ENCODE data around the gene FBXO9. TPM values are rescaled to one million over a fixed set of nuclear protein-coding genes. Genes with fewer than 3 reads are reported as not detected.

FBXO9 gene
- total RNA-seq, 1 experiment from 2014 or later = 63.6 TPM

DNA sequence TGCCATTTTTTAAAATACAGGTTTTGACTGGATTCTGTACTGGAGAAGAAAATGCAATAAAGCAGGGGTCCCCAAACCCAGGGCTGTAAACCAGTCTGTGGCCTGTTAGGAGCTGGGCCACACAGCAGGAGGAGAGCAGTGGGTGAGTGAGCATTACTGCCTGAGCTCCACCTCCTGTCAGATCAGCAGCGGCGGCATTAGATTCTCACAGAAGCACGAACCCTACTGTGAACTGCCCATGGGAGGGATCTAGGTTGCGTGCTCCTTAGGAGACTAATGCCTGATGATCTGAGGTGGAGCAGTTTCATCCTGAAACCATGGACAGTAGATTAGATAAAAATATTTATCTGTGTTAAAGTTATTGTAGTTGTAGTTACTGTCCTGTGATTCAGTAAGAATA is 21.1 kb upstream of the FBXO9 start:
- Mint-ChIP-seq H3K36me3 (ENCODE audit: insufficient read depth, unreplicated experiment) (peaks cover 7% of the 10 kb centered on the region), H3K27ac (ENCODE audit: low read depth, unreplicated experiment) (no peak overlapping the region), H3K9me3 (ENCODE audit: unreplicated experiment) (no peaks in the 10 kb centered on the region), H3K4me1 (ENCODE audit: insufficient read depth, unreplicated experiment) (peaks cover 32% of the 10 kb centered on the region), H3K27me3 (ENCODE audit: insufficient read depth, unreplicated experiment) (no peaks in the 10 kb centered on the region), H3K4me3 (ENCODE audit: unreplicated experiment) (no peak overlapping the region)
- TF ChIP-seq, protein P1, sequence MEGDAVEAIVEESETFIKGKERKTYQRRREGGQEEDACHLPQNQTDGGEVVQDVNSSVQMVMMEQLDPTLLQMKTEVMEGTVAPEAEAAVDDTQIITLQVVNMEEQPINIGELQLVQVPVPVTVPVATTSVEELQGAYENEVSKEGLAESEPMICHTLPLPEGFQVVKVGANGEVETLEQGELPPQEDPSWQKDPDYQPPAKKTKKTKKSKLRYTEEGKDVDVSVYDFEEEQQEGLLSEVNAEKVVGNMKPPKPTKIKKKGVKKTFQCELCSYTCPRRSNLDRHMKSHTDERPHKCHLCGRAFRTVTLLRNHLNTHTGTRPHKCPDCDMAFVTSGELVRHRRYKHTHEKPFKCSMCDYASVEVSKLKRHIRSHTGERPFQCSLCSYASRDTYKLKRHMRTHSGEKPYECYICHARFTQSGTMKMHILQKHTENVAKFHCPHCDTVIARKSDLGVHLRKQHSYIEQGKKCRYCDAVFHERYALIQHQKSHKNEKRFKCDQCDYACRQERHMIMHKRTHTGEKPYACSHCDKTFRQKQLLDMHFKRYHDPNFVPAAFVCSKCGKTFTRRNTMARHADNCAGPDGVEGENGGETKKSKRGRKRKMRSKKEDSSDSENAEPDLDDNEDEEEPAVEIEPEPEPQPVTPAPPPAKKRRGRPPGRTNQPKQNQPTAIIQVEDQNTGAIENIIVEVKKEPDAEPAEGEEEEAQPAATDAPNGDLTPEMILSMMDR (IDR thresholded peaks at IDR 0.05; ENCODE audit: unreplicated experiment) = no peak
- intact Hi-C loops (cut with micrococcal nuclease) = no loop called here
- POLR2A ChIA-PET = no interaction called here
- no TSS peak for BruUV-seq (replicated peaks)
- CTCF ChIA-PET = interaction anchor here (1.1 kb wide), 1 partner anchor 50 kb away, joined by 5 read pairs; no protein-coding TSS in a partner anchor
- DNase-seq (ENCODE audit: unreplicated experiment) = no peak

DNA sequence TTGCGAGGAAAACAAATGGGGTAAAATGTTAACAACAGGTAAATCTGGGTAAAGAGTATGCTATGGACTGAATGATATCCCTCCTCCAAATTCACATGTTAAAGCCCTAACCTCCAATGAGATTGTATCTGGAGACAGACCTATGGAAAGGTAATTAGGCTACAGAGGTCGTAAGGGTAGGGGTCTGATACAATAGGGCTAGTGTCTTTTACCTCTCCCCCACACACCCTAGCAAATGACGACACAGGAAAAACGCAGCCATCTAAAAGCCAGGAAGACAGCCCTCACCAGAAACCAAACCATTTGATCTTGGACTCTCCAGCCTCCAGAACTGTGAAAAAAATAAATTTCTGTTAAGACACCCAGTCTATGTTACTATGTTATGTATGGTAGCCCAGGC is 20.6 kb upstream of the FBXO9 start:
- Mint-ChIP-seq H3K4me1 (ENCODE audit: insufficient read depth, unreplicated experiment) (peaks cover 36% of the 10 kb centered on the region), H3K9me3 (ENCODE audit: unreplicated experiment) (no peaks in the 10 kb centered on the region), H3K27me3 (ENCODE audit: insufficient read depth, unreplicated experiment) (no peaks in the 10 kb centered on the region), H3K4me3 (ENCODE audit: unreplicated experiment) (no peak overlapping the region), H3K36me3 (ENCODE audit: insufficient read depth, unreplicated experiment) (peaks cover 7% of the 10 kb centered on the region), H3K27ac (ENCODE audit: low read depth, unreplicated experiment) (no peak overlapping the region)
- intact Hi-C loops (cut with micrococcal nuclease) = no loop called here
- no peak for DNase-seq (ENCODE audit: unreplicated experiment)
- CTCF ChIA-PET = no interaction called here
- no TSS peak for BruUV-seq (replicated peaks)
- POLR2A ChIA-PET = no interaction called here
- TF ChIP-seq, protein P1 (IDR thresholded peaks at IDR 0.05; ENCODE audit: unreplicated experiment) = no peak

DNA sequence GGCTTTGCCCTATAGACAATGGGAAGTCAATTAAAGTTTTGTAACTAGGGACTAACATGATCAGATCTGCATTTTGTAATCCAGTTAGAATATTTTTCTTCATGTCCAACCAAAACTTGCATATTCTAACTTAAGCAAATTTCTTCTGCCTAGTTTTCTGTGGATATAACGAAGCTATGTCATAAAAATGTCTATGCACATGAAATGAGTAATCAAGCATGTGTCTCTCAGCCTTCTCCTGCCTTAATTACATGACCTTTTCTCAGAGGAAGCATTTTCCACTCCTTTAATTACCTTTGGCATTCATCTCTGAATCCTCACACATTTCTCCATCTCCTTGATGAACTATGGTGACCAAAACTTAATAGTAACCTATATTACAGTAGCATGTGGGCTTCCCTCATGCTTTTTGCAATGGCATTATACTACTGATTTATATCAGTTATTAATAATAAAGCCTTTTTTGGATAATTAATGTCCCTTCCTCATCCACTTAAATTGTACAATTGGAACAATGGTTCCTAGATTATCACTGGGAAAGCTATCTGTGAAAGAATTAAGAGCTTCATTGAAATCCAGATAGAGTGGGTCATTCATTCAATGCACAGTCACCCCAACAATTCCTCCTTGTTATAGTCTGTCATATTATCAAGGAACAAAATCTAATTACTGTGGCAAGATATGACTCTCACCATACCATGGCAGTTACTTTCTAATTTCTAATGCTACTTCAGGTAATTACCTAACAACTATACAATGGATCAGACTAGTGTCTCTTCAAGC is 19.1 kb upstream of the FBXO9 start:
- intact Hi-C loops (cut with micrococcal nuclease) = no loop called here
- Mint-ChIP-seq H3K9me3 (ENCODE audit: unreplicated experiment) (no peaks in the 10 kb centered on the region), H3K27me3 (ENCODE audit: insufficient read depth, unreplicated experiment) (no peaks in the 10 kb centered on the region), H3K4me3 (ENCODE audit: unreplicated experiment) (no peak overlapping the region), H3K36me3 (ENCODE audit: insufficient read depth, unreplicated experiment) (no peaks in the 10 kb centered on the region), H3K27ac (ENCODE audit: low read depth, unreplicated experiment) (no peak overlapping the region), H3K4me1 (ENCODE audit: insufficient read depth, unreplicated experiment) (peaks cover 36% of the 10 kb centered on the region)
- POLR2A ChIA-PET = no interaction called here
- CTCF ChIA-PET = interaction anchor here (0.5 to 1.8 kb wide), 3 partner anchors 18 to 670 kb away, joined by 3 to 5 read pairs (median 4); partner anchors contain the start of gene FBXO9
- TF ChIP-seq, protein P1 (IDR thresholded peaks at IDR 0.05; ENCODE audit: unreplicated experiment) = no peak
- DNase-seq (ENCODE audit: unreplicated experiment) = no peak
- no TSS peak for BruUV-seq (replicated peaks)

DNA sequence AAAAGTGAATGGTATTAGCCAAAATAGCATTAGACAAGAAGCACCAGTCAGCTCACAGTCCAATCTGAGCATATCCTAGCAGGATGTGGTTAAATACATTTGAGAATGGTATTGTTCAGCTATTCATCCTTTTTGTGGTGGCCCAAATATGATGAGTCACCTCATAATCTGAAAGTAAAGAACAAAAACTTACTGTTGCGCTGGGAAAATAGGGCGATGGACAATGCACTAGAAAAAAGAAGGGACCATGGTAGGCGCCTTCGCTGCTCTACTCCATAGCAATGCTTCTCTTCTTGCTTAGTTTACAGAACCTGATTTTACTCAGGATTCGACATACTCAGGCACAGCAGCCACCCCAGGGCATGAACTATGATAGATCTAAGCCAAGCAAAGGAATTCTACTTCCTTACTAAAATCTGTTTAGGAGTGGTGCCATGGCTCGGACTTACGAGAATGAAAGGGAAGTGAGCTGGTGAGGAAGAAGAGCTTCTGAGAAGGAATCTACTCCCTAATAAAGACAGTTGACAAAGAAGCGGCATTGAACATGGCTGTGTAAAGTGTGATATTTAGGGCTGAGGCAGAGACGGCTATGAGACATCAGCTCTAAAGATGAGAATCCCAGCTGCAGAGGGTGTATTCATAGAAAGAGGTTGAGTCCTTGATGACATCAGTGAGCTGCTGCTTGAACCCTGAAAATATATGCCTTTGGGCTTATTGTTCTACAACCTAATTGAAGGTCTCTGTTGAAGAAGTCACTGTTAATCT is 16.6 kb upstream of the FBXO9 start:
- POLR2A ChIA-PET = interaction anchor here (0.5 to 1.6 kb wide), 6 partner anchors 24 to 550 kb away, joined by 3 to 8 read pairs (median 4); partner anchors contain the start of gene GSTA4
- peak; percentile 72 for DNase-seq (ENCODE audit: unreplicated experiment)
- TF ChIP-seq, protein P1 (IDR thresholded peaks at IDR 0.05; ENCODE audit: unreplicated experiment) = no peak
- no peaks in the 10 kb centered on the region for H3K9me3 Mint-ChIP-seq (ENCODE audit: unreplicated experiment)
- H3K4me1 Mint-ChIP-seq (ENCODE audit: insufficient read depth, unreplicated experiment) = peaks cover 21% of the 10 kb centered on the region
- H3K36me3 Mint-ChIP-seq (ENCODE audit: insufficient read depth, unreplicated experiment) = no peaks in the 10 kb centered on the region
- BruUV-seq (replicated peaks) = no TSS peak
- intact Hi-C loops (cut with micrococcal nuclease) = loop anchor here (1.0 kb wide), 1 partner anchor 53 kb away; the partner anchor contains the start of gene GSTA4
- peak overlapping the region; percentile 88 for H3K27ac Mint-ChIP-seq (ENCODE audit: low read depth, unreplicated experiment)
- CTCF ChIA-PET = interaction anchor here (0.9 to 1.8 kb wide), 4 partner anchors 15 to 233 kb away, joined by 3 to 5 read pairs (median 4); partner anchors contain the start of gene GSTA4
- peak overlapping the region; percentile 69 for H3K4me3 Mint-ChIP-seq (ENCODE audit: unreplicated experiment)
- no peaks in the 10 kb centered on the region for H3K27me3 Mint-ChIP-seq (ENCODE audit: insufficient read depth, unreplicated experiment)

Data from MCF 10A (cell line).